ENCODE measurements around the gene CCDC85A.

Gene CCDC85A

GRCh38 chr2:56297671-56298070 lies 113.9 kb downstream of the CCDC85A start:
- no peak for DNase-seq (ENCODE audit: low read depth in 2 of 2)

- DNase-seq (ENCODE audit: low read depth in 2 of 2) = no peak
Observed at GRCh38 chr2:56299171-56299691, 115.4 kb downstream of the CCDC85A start.

GRCh38 chr2:56309626-56310170 lies 125.9 kb downstream of the CCDC85A start:
- no peak for DNase-seq (ENCODE audit: low read depth in 2 of 2)

- DNase-seq (ENCODE audit: low read depth in 2 of 2) = no peak
Observed at GRCh38 chr2:56313500-56313921, 129.7 kb downstream of the CCDC85A start.

GRCh38 chr2:56314371-56314770 lies 130.6 kb downstream of the CCDC85A start:
- DNase-seq (ENCODE audit: low read depth in 2 of 2) = no peak

- no peak for DNase-seq (ENCODE audit: low read depth in 2 of 2)
Observed at GRCh38 chr2:56314796-56315195, 131.0 kb downstream of the CCDC85A start.

- DNase-seq (ENCODE audit: low read depth in 2 of 2) = no peak
Observed at GRCh38 chr2:56315376-56315775, 131.6 kb downstream of the CCDC85A start.

GRCh38 chr2:56316011-56316410 lies 132.2 kb downstream of the CCDC85A start:
- DNase-seq (ENCODE audit: low read depth in 2 of 2) = no peak

GRCh38 chr2:56318147-56318546 lies 134.4 kb downstream of the CCDC85A start:
- DNase-seq (ENCODE audit: low read depth in 2 of 2) = no peak

GRCh38 chr2:56325661-56326345 lies 142.0 kb downstream of the CCDC85A start:
- no peak for DNase-seq (ENCODE audit: low read depth in 2 of 2)

- DNase-seq (ENCODE audit: low read depth in 2 of 2) = no peak
Observed at GRCh38 chr2:56326346-56326741, 142.6 kb downstream of the CCDC85A start.

GRCh38 chr2:56331810-56332209 lies 148.0 kb downstream of the CCDC85A start:
- DNase-seq (ENCODE audit: low read depth in 2 of 2) = no peak

- no peak for DNase-seq (ENCODE audit: low read depth in 2 of 2)
Observed at GRCh38 chr2:56333812-56334485, 150.2 kb downstream of the CCDC85A start.

- no peak for DNase-seq (ENCODE audit: low read depth in 2 of 2)
Observed at GRCh38 chr2:56334622-56335021, 150.8 kb downstream of the CCDC85A start.

GRCh38 chr2:56335101-56335500 lies 151.3 kb downstream of the CCDC85A start:
- DNase-seq (ENCODE audit: low read depth in 2 of 2) = no peak

GRCh38 chr2:56337342-56337741 lies 153.6 kb downstream of the CCDC85A start:
- no peak for DNase-seq (ENCODE audit: low read depth in 2 of 2)

GRCh38 chr2:56338232-56338631 lies 154.4 kb downstream of the CCDC85A start:
- no peak for DNase-seq (ENCODE audit: low read depth in 2 of 2)

GRCh38 chr2:56344771-56345170 lies 161.0 kb downstream of the CCDC85A start:
- DNase-seq (ENCODE audit: low read depth in 2 of 2) = no peak

- no peak for DNase-seq (ENCODE audit: low read depth in 2 of 2)
Observed at GRCh38 chr2:56347881-56348280, 164.1 kb downstream of the CCDC85A start.

- no peak for DNase-seq (ENCODE audit: low read depth in 2 of 2)
Observed at GRCh38 chr2:56348392-56349210, 164.8 kb downstream of the CCDC85A start.

- DNase-seq (ENCODE audit: low read depth in 2 of 2) = no peak
Observed at GRCh38 chr2:56357655-56358295, 174.0 kb downstream of the CCDC85A start.

- no peak for DNase-seq (ENCODE audit: low read depth in 2 of 2)
Observed at GRCh38 chr2:56361844-56362243, 178.1 kb downstream of the CCDC85A start.
